Ovary (tissue), 3 donors: ENCODE measurements around the gene TPRG1L.

Source experiments
- CTCF ChIP-seq, 3 donors: fragments of 450-650 bp in 2 of 3; fragments of 200-600 bp in 1 of 3; IDR thresholded peaks; one replicate each; pipeline versions ENCODE4 v1.5.1 to v1.8.0; 2016 to 2022; ENCODE audit warnings: antibody characterized with exemption in 3 of 3, mild to moderate bottlenecking in 1 of 3
- EP300 ChIP-seq: sonication (generic); formaldehyde crosslinking; IDR thresholded peaks from one replicate; pipeline ENCODE4 v1.6.1; 2017; ENCODE audit warnings: antibody characterized with exemption
- POLR2A ChIP-seq: fragments of 450-650 bp; IDR thresholded peaks from one replicate; pipeline ENCODE4 v1.6.1; 2017; ENCODE audit warnings: antibody characterized with exemption, mild to moderate bottlenecking, moderate library complexity
- donor health status: DM: no; HTN: no; CAD: no.

- no peak for TF ChIP-seq POLR2A
- no peak for TF ChIP-seq CTCF (IDR thresholded peaks at IDR 0.05)
- no peak for TF ChIP-seq EP300
These were observed 52.7 kb downstream of the TPRG1L start for GRCh38 chr1:3677484-3677883.
